ENCODE measurements around the gene ZNF219. TPM values are rescaled to one million over a fixed set of nuclear protein-coding genes. Genes with fewer than 3 reads are reported as not detected.

ZNF219 gene
- 10 to 100 TPM; 44.2 to 70.0 (median 56.7) TPM for total RNA-seq

DNA sequence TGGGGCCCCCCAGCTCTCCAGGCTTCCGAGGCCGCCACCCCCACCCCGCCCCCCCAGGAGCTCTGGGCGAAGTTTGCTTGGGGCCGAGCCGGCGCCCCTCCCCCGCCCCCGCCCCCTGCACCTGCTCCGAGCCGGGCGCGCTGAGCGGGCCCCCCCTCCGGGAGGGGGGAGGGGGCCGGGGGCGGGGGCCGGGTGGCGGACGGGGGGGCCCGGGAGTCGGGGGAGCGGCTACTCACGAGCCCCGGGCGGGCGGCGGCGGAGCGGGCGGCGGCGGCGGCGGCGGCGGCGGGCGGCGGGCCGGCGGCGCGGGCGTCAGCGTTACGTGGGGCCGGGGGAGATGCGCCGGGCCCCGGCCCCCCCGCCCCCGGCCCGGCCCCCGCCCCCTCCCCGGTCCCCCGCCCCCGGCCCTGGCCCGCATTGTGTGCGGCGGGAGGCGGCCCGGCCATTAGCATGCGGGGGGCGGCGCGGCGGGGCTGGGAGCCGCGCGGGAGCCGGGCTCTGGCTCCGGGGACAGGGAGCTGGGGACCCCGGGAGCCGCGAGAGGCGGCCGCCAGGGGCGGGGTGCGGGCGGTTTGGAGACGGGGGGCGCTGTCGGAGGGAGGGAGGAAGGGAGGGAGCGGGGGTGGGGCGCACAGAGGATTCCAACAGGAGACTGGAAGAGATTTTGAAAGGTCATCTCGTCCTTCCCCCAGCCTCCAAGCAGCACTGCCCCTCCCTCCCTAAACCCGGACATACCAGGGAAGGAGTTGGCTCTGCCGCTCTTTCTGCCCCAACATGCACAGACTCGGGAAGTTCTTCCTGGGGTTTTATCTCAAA lies at the start of gene ZNF219:
Gene ZNF219, minus strand, starts transcription at position 580 of the 816 bp plus-strand sequence. CDS start 5,064 bp downstream, outside the sequence.
- H3K9me3 ChIP-seq: no peaks in the 10 kb centered on the region
- no peaks in the 10 kb centered on the region for H3K27me3 ChIP-seq
- peaks cover 68% of the 10 kb centered on the region for H3K4me1 ChIP-seq
- TF ChIP-seq EP300 (IDR thresholded peaks at IDR 0.05) (no peak), POLR2A (IDR thresholded peaks at IDR 0.05) (no peak), POLR2AphosphoS5 (IDR thresholded peaks at IDR 0.05) (peak in 1 of 3 donors; percentile 26)
- TF ChIP-seq, protein P1, sequence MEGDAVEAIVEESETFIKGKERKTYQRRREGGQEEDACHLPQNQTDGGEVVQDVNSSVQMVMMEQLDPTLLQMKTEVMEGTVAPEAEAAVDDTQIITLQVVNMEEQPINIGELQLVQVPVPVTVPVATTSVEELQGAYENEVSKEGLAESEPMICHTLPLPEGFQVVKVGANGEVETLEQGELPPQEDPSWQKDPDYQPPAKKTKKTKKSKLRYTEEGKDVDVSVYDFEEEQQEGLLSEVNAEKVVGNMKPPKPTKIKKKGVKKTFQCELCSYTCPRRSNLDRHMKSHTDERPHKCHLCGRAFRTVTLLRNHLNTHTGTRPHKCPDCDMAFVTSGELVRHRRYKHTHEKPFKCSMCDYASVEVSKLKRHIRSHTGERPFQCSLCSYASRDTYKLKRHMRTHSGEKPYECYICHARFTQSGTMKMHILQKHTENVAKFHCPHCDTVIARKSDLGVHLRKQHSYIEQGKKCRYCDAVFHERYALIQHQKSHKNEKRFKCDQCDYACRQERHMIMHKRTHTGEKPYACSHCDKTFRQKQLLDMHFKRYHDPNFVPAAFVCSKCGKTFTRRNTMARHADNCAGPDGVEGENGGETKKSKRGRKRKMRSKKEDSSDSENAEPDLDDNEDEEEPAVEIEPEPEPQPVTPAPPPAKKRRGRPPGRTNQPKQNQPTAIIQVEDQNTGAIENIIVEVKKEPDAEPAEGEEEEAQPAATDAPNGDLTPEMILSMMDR (IDR thresholded peaks at IDR 0.05): peak in 1 of 2 donors; percentile 7
- 0% methylated on average over 17 of the region's 90 CpGs for WGBS
- no peaks in the 10 kb centered on the region for H3K36me3 ChIP-seq
- DNase-seq (ENCODE audit: low spot score in 2 of 2): peak in 1 of 2 donors; percentile 85
- peak within 1 kb of the TSS; percentile 81 for H3K4me3 ChIP-seq
- peak within 1 kb of the TSS; percentile 95 for H3K27ac ChIP-seq

DNA sequence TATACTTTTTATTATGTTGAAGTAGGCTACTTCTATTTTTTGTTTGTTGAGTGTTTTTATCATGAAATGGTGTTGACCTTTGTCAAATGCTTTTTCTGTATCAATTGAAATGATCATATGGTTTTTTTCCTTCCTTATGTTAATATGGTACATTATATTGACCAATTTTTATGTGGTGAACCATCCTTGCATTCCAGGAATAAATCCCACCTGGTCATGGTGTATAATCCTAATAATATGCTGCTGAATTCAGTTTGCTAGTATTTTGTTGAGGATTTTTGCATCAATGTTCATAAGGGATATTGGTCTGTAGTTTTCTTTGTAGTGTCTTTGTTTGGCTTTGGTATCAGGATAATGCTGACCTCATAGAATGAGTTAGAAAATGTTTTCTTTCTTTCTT lies 47.0 kb upstream of the ZNF219 start:
- Histone ChIP-seq H3K9me3 (peaks cover 13% of the 10 kb centered on the region), H3K27ac (no peak overlapping the region), H3K27me3 (no peaks in the 10 kb centered on the region), H3K36me3 (no peaks in the 10 kb centered on the region), H3K4me1 (no peaks in the 10 kb centered on the region), H3K4me3 (no peak overlapping the region)
- TF ChIP-seq POLR2AphosphoS5 (IDR thresholded peaks at IDR 0.05) (no peak), POLR2A (IDR thresholded peaks at IDR 0.05) (no peak), EP300 (IDR thresholded peaks at IDR 0.05) (no peak)
- TF ChIP-seq, protein P1 (IDR thresholded peaks at IDR 0.05): no peak
- DNase-seq (ENCODE audit: low spot score in 2 of 2): no peak

DNA sequence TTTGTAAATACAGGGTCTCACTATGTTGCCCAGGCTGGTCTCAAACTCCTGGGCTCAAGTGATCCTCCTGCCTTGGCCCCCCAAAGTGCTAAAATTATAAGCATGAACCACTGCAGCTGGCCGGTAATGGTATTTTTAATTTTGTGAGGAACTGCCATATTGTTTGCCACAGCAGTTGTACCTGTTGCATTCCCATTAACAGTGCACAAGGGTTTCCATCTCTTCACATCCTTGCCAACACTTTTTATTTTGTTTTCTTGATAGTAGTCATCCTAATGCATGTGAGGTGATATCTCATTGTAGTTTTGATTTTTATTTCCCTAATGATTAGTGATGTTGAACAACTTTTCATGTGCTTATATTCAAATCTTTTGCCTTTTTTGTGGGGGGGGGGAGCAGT lies 43.9 kb upstream of the ZNF219 start:
- TF ChIP-seq POLR2A (IDR thresholded peaks at IDR 0.05): no peak
- H3K4me1 ChIP-seq: no peaks in the 10 kb centered on the region
- no peaks in the 10 kb centered on the region for H3K36me3 ChIP-seq
- peaks cover 13% of the 10 kb centered on the region for H3K9me3 ChIP-seq
- 92% methylated on average over 1 of the region's 1 CpG for WGBS
- DNase-seq (ENCODE audit: low spot score in 2 of 2): no peak
- no peaks in the 10 kb centered on the region for H3K27me3 ChIP-seq
- no peak overlapping the region for H3K27ac ChIP-seq
- H3K4me3 ChIP-seq: no peak overlapping the region

DNA sequence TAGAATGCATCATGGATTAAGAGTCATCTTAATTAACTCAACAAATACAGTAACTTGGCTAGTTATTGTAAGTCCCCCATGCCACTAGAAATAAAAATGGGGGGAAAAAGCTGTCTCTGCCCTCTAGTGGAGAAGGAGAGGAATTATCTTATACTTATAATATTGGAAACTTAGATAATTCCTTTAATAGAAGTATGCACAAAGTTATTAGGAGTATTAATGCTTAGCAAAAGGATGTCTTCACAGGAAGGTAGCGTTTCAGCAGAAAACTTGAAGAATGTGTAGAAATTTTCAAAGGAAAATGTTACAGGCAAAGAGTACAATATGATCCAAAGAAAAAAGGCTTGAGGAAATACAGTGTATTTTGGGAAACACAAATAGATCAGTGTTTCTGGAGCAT lies 37.6 kb upstream of the ZNF219 start:
- no peak for DNase-seq (ENCODE audit: low spot score in 2 of 2)
- Histone ChIP-seq H3K9me3 (no peaks in the 10 kb centered on the region), H3K27me3 (no peaks in the 10 kb centered on the region), H3K4me3 (no peak overlapping the region), H3K27ac (no peak overlapping the region), H3K4me1 (no peaks in the 10 kb centered on the region), H3K36me3 (no peaks in the 10 kb centered on the region)
- no peak for TF ChIP-seq EP300 (IDR thresholded peaks at IDR 0.05)
- TF ChIP-seq, protein P1 (IDR thresholded peaks at IDR 0.05): peak; percentile 9 to 45
- 34% methylated on average over 1 of the region's 1 CpG for WGBS

DNA sequence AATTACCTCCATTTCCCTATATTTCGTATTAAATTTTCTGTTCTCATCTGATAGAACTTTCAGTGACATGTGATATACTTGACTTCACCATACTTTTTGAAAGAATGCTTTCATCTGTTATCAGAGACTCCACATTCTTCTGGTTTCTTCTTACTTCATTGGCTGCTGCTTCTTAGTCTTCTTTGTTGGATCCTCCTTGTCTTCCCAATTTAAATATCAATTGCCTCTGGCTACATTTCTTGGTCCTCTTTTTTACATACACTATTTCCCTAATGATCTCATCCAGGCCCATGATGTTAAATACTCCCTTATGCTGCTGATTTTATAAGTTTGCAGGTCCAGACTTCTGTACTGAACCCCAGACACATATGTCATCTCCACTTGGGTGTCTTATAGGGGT lies 35.4 kb upstream of the ZNF219 start:
- H3K4me1 ChIP-seq: no peaks in the 10 kb centered on the region
- no peak overlapping the region for H3K27ac ChIP-seq
- no peak for DNase-seq (ENCODE audit: low spot score in 2 of 2)
- no peak overlapping the region for H3K4me3 ChIP-seq
- H3K27me3 ChIP-seq: no peaks in the 10 kb centered on the region
- 50% methylated on average over 1 of the region's 1 CpG for WGBS
- H3K9me3 ChIP-seq: no peaks in the 10 kb centered on the region
- H3K36me3 ChIP-seq: no peaks in the 10 kb centered on the region
- no peak for TF ChIP-seq POLR2AphosphoS5 (IDR thresholded peaks at IDR 0.05)
- TF ChIP-seq, protein P1 (IDR thresholded peaks at IDR 0.05): no peak
- TF ChIP-seq POLR2A (IDR thresholded peaks at IDR 0.05): no peak
